ENCODE results near the gene HHIPL1. TPM values are rescaled to one million over a fixed set of nuclear protein-coding genes. Genes with fewer than 3 reads are reported as not detected.
A peak's percentile ranks its signal among the peaks of the same experiment; 100 is the strongest.

HHIPL1 gene
- total and polyA plus RNA-seq, 2 of the 8 experiments (the other 6 are each of a cell fraction or from before 2014, with no cell fraction given) = 1.5 to 2.6 TPM

DNA sequence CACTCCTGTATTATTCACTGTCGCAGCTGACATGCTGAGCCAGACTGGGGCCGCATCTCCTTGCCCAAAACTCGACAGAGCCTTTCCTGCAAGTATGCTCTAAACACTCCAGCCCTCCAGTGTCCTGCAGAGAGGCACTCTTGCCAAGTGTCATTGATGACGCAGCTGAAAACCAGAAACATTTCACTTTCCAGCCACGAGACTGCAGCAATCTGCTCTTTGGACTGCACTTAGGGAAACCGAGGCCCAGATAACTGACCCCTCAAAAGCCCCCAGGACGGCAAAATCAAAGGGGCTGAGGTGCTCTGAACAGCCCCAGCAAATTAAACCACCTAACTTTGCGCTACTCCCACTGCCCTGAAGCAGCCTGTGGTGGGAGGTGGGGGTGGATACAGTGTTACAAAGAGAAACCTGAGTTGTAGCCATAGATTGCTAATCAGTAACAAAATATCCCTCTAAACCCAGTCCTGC, 43.5 kb upstream of the HHIPL1 start:
- H3K27me3 ChIP-seq (replicated peaks in 1 of 4; ENCODE audit: control insufficient read depth in 3 of 4, extremely low read depth in 1 of 4, insufficient read depth in 3 of 4, low read length in 3 of 4) = peaks cover 9 to 31% (median 25%) of the 10 kb centered on the region in 4 experiments; a peak in 6 of 7 replicates
- H3K4me1 ChIP-seq (replicated peaks in 1 of 4; ENCODE audit: control insufficient read depth in 3 of 4, insufficient read depth in 4 of 4, low read length in 3 of 4) = peaks cover 4 to 27% (median 18%) of the 10 kb centered on the region in 4 experiments
- H3K4me2 ChIP-seq (ENCODE audit: insufficient read depth in 1 of 2, low read depth in 2 of 2, low read length in 2 of 2) = peak overlapping the region in 1 of 2 experiments; percentile 95; a peak in 3 of 4 replicates
- no peak overlapping the region for H2BK20ac ChIP-seq (ENCODE audit: low read length)
- H4K8ac ChIP-seq (ENCODE audit: extremely low read depth, insufficient read depth, low read length) = no peak overlapping the region
- H4K91ac ChIP-seq (replicated peaks; ENCODE audit: insufficient read length, low read length) = no peak overlapping the region
- no peak overlapping the region for H2BK12ac ChIP-seq (ENCODE audit: low read depth, low read length)
- POLR2A ChIA-PET (ENCODE audit: partially characterized antibody) = interaction anchor here (1.0 to 1.5 kb wide), 2 partner anchors 12 to 67 kb away, joined by 3 to 4 read pairs; no protein-coding TSS in a partner anchor
- CTCF ChIA-PET (ENCODE audit: partially characterized antibody) = interaction anchor here (0.5 to 2.4 kb wide), 8 partner anchors 8 to 348 kb away, joined by 3 to 10 read pairs (median 7); no protein-coding TSS in a partner anchor
- H2AFZ ChIP-seq (ENCODE audit: low read length) = no peak overlapping the region
- no peak overlapping the region for H3K14ac ChIP-seq (ENCODE audit: insufficient read length)
- H4K20me1 ChIP-seq (replicated peaks in 1 of 2; ENCODE audit: control insufficient read depth in 1 of 2, insufficient read depth in 2 of 2, low read length in 2 of 2) = peaks cover 22 to 42% of the 10 kb centered on the region in 2 experiments
- H3K36me3 ChIP-seq (ENCODE audit: control insufficient read depth in 2 of 4, insufficient read depth in 4 of 4, low read length in 3 of 4) = no peaks in the 10 kb centered on the region; a peak in 1 of 8 replicates
- H3K79me2 ChIP-seq (ENCODE audit: control insufficient read depth in 1 of 2, insufficient read depth in 2 of 2, low read length in 2 of 2) = peaks cover 6 to 62% of the 10 kb centered on the region in 2 experiments; a peak in 3 of 4 replicates
- no peak overlapping the region for H3K56ac ChIP-seq (replicated peaks; ENCODE audit: insufficient read length, low read depth, low read length)
- no peak overlapping the region for H4K5ac ChIP-seq (ENCODE audit: insufficient read length, low read depth, low read length)
- FAIRE-seq (no peak), DNase-seq (ENCODE audit: low read depth in 1 of 2, low spot score in 2 of 2) (no peak)
- peak overlapping the region in 2 of 4 experiments; percentile 11 to 70; a peak in 4 of 8 replicates for H3K4me3 ChIP-seq (ENCODE audit: extremely low read depth in 1 of 4, insufficient read depth in 2 of 4, low read depth in 3 of 4, low read length in 4 of 4)
- H3K9ac ChIP-seq (replicated peaks in 1 of 4; ENCODE audit: extremely low read depth in 1 of 4, low read depth in 3 of 4, low read length in 3 of 4) = no peak overlapping the region
- no peak overlapping the region for H2BK5ac ChIP-seq (ENCODE audit: low read depth, low read length)
- no peak overlapping the region for H3K18ac ChIP-seq (ENCODE audit: extremely low read depth, low read length)
- H2BK15ac ChIP-seq (ENCODE audit: low read length) = no peak overlapping the region
- H3K4ac ChIP-seq (replicated peaks; ENCODE audit: insufficient read length, low read depth, low read length) = no peak overlapping the region
- H2AK5ac ChIP-seq (ENCODE audit: low read depth, low read length) = no peak overlapping the region
- WGBS, 2 experiments (ENCODE audit: extremely low coverage in 1 of 2, insufficient coverage in 1 of 2, insufficient read length in 1 of 2, insufficient replicate concordance in 2 of 2, low coverage in 1 of 2, low lambda C conversion rate in 2 of 2, missing lambda C conversion rate in 1 of 2) = 82% methylated on average over 8 of the region's 8 CpGs; no CpG with 5 or more reads in 1 of the 2 experiments
- H3K9me3 ChIP-seq (ENCODE audit: insufficient read depth in 2 of 2, low read depth in 1 of 2, low read length in 1 of 2) = peaks cover 0 to 3% of the 10 kb centered on the region in 2 experiments; a peak in 1 of 4 replicates
- no peak overlapping the region for H3K23ac ChIP-seq (ENCODE audit: insufficient read length)
- peaks cover 20% of the 10 kb centered on the region for H3K23me2 ChIP-seq (ENCODE audit: low read depth, low read length)
- H3K27ac ChIP-seq (ENCODE audit: low read depth, low read length) = no peak overlapping the region
- H3K79me1 ChIP-seq (ENCODE audit: low read depth, low read length) = peaks cover 21% of the 10 kb centered on the region
- H2BK120ac ChIP-seq (replicated peaks; ENCODE audit: low read depth, low read length) = no peak overlapping the region
- TF ChIP-seq KDM5A (IDR thresholded peaks at IDR 0.05; ENCODE audit: low read length) (no peak), GTF2F1 (IDR thresholded peaks at IDR 0.05; ENCODE audit: borderline replicate concordance, low read depth, low read length) (no peak), SUZ12 (IDR thresholded peaks at IDR 0.05; ENCODE audit: low read length) (no peak), SIX5 (IDR thresholded peaks at IDR 0.05; ENCODE audit: low read depth, low read length) (no peak), ASH2L (IDR thresholded peaks at IDR 0.05; ENCODE audit: low read length) (no peak), HDAC6 (IDR thresholded peaks at IDR 0.05; ENCODE audit: low read depth, low read length) (no peak), CTBP2 (IDR thresholded peaks at IDR 0.05; ENCODE audit: borderline replicate concordance, insufficient read depth, insufficient read length, low read length) (no peak), RBBP5 (IDR thresholded peaks at IDR 0.05; ENCODE audit: borderline replicate concordance, low read depth, low read length) (no peak), POU5F1 (IDR thresholded peaks at IDR 0.05; ENCODE audit: low read depth, low read length) (no peak), POLR2AphosphoS5 (IDR thresholded peaks at IDR 0.05; ENCODE audit: low read depth, low read length) (no peak), CEBPB (IDR thresholded peaks at IDR 0.05; ENCODE audit: low read depth, low read length) (no peak)
- TF ChIP-seq, protein P1, sequence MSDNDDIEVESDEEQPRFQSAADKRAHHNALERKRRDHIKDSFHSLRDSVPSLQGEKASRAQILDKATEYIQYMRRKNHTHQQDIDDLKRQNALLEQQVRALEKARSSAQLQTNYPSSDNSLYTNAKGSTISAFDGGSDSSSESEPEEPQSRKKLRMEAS (IDR thresholded peaks at IDR 0.05) = no peak
- TF ChIP-seq, protein P2, sequence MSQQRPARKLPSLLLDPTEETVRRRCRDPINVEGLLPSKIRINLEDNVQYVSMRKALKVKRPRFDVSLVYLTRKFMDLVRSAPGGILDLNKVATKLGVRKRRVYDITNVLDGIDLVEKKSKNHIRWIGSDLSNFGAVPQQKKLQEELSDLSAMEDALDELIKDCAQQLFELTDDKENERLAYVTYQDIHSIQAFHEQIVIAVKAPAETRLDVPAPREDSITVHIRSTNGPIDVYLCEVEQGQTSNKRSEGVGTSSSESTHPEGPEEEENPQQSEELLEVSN (IDR thresholded peaks at IDR 0.05) = no peak

All from H1 (cell line).